Stimulated activated CD4-positive, alpha-beta T cell treated with anti-CD3 and anti-CD28 coated beads, Interleukin-15, amount 100 ng/mL, for 24 hours (primary cell): ENCODE results near the gene ATXN1.
"Not testable (repeated sequence)": the region's sequence is repeated elsewhere in the genome, so short reads cannot be mapped to it uniquely, and the experiment has no call there.

ENCODE experiments used
- DNase-seq: peaks from one replicate; pipeline ENCODE4 v3.0.0-alpha.2; 2020

Gene ATXN1

GRCh38 chr6:16291739-16292138 is 469.5 kb downstream of the ATXN1 start:
- no peak for DNase-seq

- no peak for DNase-seq
These were observed 473.1 kb downstream of the ATXN1 start for GRCh38 chr6:16288163-16288562.

DNA sequence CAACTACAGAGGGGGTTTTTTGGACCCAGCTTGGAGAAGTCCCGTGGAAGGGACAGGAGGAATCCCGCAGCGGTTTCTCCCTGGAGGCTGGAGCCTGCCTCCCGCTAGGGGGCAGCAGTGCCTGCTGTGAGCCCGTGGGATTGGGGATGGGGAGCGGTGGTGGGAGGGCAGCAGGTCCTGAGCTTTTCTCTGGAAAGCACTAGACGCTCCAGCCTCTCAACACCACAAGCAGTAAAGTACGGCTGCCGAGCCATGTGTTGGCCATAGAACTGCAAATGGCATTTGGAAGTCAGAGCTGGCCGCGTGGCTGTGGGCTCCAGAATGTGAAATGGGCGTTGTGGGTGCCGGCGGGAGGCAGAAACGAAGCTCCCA is 475.1 kb downstream of the ATXN1 start:
- peak; percentile 47 for DNase-seq

GRCh38 chr6:16285467-16286150 is 475.7 kb downstream of the ATXN1 start:
- no peak for DNase-seq

GRCh38 chr6:16284472-16284871 is 476.8 kb downstream of the ATXN1 start:
- DNase-seq: no peak

DNA sequence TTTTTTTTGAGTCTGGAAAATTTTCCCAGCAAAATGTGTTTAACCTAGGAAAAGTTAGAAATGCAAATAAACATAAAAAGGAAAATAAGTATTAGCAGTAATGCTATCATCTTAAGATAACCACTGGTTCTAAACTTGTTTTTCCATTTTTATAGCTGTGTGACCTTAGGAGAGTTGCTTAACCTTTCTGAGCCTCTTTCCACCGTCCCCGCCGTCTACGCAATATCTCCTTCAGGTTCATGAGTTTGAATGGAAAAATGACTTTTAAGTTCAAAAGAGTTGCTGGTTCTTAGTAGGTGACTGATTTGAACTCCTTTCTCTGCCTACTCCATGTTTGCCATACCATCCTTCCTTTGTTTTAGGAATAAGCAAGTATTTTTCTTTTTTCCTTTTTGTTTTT is 478.9 kb downstream of the ATXN1 start:
- no peak for DNase-seq

- no peak for DNase-seq
These were observed 482.0 kb downstream of the ATXN1 start for GRCh38 chr6:16279243-16279642.

GRCh38 chr6:16278750-16279149 is 482.5 kb downstream of the ATXN1 start:
- no peak for DNase-seq

DNA sequence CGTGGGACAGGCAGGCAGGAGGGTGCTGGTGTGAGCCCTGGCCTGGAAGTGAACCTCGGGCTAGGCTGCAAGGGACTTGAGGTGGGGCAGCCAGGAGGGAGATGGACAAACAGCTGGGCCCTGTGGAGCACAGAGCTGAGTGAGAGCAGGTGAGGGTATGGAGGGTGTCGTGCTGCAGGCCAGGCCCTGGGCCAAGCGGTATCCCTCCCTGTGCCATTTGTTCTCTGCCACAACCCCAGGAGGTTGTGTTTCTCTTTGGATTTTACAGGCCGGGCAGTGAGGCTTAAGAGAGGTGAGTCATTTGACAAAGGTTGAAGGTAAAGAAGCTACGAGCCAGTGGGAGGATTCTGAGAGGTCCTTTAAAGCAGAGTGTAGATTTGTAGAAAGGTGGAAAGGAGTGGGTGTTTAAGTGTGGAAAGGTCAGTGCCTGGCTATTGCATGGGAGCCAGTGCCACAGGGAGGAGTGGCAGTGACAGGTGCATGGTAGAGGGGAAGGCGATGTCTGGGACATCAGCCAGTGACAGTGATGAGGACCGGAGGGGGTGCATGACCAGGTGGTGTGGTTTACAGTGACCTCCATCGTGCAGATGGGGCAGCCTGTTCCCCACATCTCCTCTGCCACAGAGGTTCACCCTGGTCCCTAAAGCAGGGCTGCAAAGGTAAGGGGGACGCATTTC is 483.1 kb downstream of the ATXN1 start:
- no peak for DNase-seq

GRCh38 chr6:16277101-16277981 is 483.9 kb downstream of the ATXN1 start:
- peak; percentile 17 for DNase-seq

GRCh38 chr6:16274885-16275589 is 486.2 kb downstream of the ATXN1 start:
- no peak for DNase-seq

DNA sequence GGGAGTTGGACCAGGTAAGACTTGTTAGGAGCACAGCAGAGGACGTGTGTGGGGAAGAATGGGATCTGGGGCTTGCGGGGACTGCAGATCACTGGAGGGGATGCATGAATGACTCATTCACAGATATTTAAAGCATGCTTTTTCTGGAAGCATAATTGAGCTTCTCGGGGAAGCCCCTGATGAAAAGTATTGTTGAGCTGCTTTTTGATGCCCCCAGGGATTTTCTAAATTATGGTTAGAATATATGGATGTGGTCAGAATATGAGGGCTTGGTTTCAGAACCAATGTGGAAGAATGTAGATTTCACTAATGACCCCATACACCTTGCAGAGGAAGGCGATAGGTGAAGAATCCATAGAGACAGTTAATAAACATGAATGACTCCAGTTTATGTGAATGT is 486.8 kb downstream of the ATXN1 start:
- no peak for DNase-seq

DNA sequence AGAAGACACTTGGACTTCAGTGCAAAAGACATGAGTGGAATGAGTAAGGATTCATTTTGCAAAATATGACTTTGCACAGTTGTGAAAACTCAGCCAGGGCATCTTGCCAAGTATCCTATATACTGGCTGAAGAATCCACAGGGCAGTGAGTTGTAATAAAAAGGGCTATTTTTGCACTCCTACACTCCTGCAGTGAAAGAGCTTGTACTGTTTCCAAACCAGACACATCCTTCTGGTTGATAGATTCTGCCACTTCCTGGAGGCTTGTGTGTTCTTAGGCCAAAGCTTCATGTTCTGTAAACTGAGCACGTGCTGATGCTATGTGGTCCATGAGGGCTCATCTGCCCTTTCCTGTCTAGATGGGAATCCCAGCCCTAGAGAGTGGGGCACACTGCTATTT is 488.0 kb downstream of the ATXN1 start:
- DNase-seq: no peak

DNA sequence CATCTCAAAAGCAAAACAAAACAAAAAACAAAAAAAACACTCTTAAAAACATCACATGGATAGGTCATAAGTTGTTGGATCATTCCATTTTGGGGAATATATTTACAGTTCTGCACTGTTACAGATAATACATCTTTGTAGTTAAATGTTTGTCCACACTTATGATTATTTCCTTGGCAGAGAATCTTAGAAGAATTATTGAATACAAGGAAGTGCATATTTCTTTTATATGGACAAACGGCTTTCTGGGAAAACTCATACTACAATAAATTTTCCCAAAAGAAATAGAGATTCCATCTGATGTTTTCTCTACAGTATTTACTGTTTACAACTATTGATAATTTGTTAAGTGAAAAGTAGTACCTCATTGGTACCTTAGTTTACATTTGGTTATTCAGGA is 489.1 kb downstream of the ATXN1 start:
- no peak for DNase-seq

DNA sequence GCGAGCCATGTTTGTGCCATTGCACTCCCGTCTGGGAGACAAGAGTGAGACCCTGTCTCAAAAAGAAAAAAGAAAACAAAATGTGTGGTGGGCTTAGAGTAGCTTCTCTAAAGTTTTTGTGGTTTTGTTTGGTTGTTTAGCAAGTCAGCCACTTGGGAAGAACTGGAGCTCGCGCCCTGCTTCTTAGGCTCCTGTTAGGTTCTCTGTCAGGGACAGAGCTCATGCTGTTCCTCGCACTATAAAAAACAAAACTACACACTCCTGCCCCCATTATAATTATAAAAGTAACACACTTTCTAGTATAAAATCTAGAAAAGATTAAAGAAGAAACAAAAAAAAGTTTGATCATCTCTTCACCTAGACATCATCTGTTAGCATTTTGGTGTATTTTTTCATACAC is 489.8 kb downstream of the ATXN1 start:
- DNase-seq: no peak

- no peak for DNase-seq
These were observed 491.0 kb downstream of the ATXN1 start for GRCh38 chr6:16270178-16270794.

DNA sequence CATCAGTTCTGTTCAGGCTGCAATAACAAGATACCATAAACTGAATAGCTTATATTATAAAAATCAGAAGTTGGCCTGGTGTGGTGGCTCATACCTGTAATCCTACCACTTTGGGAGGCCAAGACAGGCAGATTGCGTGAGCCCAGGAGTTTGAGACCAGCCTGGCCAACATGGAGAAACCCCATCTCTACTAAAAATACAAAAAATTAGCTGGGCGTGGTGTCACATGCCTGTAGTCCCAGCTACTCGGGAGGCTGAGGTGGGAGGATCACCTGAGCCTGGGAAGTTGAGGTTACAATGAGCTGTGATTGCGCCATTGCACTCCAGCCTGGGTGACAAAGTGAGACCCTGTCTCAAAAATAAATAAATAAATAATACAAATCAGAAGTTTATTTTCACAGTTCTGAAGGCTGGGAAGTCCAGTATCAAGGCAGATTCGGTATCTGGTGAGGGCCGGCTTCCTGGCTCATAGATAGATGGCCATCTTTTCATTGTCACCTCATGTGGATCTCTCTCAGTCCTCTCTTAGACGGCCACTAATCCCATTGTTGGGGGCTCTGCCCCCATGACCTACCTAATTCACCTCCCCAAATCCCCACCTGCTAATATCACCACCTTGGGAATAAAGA is 491.7 kb downstream of the ATXN1 start:
- DNase-seq: not testable (repeated sequence)

DNA sequence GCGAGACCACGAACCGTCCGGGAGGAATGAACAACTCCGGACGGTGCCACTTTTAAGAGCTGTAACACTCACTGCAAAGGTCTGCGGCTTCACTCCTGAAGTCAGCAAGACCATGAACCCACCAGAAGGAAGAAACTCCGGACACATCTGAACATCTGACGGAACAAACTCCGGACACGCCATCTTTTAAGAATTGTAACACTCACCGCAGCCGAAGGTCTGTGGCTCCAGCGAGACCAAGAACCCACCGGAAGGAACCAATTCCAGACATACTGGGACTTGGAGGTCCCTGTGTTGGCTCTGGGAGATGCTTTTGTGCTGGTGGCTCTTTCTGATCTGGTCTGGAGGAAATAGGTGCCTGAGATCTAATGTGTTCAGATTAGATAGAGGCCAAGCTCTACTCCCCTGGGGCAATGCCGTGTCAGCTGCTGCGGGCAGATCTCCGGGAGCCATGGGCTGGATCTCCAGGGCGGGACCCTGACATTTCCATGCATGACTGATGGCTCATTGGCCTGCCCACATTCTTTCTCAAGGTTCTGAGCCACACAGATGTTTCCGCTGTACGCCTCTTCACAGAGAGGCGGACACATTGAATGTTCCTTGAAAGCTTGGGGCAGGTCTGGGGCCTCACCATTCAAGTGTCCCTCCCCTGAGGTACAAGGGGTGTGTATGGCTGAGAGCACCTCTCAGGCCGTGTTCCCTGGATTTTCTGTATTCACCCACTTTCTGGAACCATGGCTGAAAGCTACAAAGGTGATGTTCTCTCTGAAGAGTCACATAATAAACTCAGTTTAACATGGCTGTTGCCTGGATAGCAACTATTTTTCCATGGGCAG is 493.6 kb downstream of the ATXN1 start:
- DNase-seq: no peak

GRCh38 chr6:16265351-16266341 is 495.6 kb downstream of the ATXN1 start:
- DNase-seq: no peak

GRCh38 chr6:16264785-16265184 is 496.5 kb downstream of the ATXN1 start:
- no peak for DNase-seq
